A673 (cell line): ENCODE measurements around the gene CMPK1.
"Not testable (repeated sequence)": the region's sequence is repeated elsewhere in the genome, so short reads cannot be mapped to it uniquely, and the experiment has no call there.

Experiments used
- EZH2 ChIP-seq: fragments of 200-600 bp; sonication (generic); IDR thresholded peaks from 2 replicates; pipeline ENCODE4 v1.6.1; 2017; ENCODE audit warnings: borderline replicate concordance, low read depth, mild to moderate bottlenecking, mixed read lengths, antibody characterized with exemption, low read length; ENCODE audit not compliant: poor library complexity, severe bottlenecking
- TF ChIP-seq, protein P1 (sequence below): fragments of 300-800, 200-600 bp; sonication (generic); conservative IDR thresholded peaks from 2 replicates; pipeline ENCODE4 v1.5.1; 2017; ENCODE audit warnings: low read depth, mild to moderate bottlenecking, antibody characterized with exemption, low read length, moderate library complexity, mixed read lengths

DNA sequence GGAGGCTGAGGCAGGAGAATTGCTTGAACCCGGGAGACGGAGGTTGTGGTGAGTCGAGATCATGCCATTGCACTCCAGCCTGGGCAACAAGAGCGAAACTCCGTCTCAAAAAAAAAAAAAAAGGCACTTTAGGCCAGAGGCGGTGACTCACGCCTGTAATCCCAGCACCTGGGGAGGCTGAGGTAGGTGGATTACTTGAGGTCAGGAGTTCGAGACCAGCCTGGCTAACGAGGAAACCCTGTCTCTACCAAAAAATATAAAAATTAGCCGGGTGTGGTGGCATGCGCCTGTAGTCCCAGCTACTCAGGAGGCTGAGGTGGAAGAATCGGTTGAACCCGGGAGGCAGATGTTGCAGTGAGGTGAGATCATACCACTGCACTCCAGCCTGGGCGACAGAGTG lies 13.6 kb upstream of the CMPK1 start:
- TF ChIP-seq, protein P1, sequence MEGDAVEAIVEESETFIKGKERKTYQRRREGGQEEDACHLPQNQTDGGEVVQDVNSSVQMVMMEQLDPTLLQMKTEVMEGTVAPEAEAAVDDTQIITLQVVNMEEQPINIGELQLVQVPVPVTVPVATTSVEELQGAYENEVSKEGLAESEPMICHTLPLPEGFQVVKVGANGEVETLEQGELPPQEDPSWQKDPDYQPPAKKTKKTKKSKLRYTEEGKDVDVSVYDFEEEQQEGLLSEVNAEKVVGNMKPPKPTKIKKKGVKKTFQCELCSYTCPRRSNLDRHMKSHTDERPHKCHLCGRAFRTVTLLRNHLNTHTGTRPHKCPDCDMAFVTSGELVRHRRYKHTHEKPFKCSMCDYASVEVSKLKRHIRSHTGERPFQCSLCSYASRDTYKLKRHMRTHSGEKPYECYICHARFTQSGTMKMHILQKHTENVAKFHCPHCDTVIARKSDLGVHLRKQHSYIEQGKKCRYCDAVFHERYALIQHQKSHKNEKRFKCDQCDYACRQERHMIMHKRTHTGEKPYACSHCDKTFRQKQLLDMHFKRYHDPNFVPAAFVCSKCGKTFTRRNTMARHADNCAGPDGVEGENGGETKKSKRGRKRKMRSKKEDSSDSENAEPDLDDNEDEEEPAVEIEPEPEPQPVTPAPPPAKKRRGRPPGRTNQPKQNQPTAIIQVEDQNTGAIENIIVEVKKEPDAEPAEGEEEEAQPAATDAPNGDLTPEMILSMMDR: not testable (repeated sequence)
- not testable (repeated sequence) for TF ChIP-seq EZH2
